Measurements from ENCODE around the gene RYR2.

- TF ChIP-seq CTCF (IDR thresholded peaks at IDR 0.05; ENCODE audit: low read depth, low read length) (no peak), EZH2phosphoT487 (IDR thresholded peaks at IDR 0.05; ENCODE audit: low read depth) (no peak)
Observed at GRCh38 chr1:237041795-237042525, at the start of gene RYR2.

All from OCI-LY3 (cell line).